ENCODE results near the gene ETFB.
"Not testable (repeated sequence)": the region's sequence is repeated elsewhere in the genome, so short reads cannot be mapped to it uniquely, and the experiment has no call there.

Gene ETFB

DNA sequence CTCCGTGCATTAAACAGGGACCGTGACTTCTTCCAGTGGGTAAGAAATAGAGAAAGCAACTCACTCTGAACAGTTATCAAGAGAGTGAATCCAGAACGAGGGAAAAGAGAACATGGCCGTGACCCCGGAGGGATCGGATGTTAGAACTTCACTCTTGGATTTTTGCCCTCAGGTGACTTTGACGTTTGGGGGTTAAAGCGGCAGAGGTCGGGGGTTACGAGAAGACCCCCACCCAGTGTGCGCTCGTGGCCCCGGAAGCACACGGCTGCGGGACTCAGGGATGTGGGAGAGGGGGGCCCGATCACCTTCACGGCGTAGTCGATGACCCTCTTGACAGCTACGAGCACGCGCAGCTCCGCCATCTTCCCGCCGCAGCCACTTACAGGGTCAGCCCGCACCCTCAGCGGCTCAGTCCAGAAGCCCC lies at the start of gene ETFB:
TSS of gene ETFB (minus strand) at position 424 of the 424 bp plus-strand sequence. CDS start at position 362, 62 bp downstream.
- FAIRE-seq: no peak

DNA sequence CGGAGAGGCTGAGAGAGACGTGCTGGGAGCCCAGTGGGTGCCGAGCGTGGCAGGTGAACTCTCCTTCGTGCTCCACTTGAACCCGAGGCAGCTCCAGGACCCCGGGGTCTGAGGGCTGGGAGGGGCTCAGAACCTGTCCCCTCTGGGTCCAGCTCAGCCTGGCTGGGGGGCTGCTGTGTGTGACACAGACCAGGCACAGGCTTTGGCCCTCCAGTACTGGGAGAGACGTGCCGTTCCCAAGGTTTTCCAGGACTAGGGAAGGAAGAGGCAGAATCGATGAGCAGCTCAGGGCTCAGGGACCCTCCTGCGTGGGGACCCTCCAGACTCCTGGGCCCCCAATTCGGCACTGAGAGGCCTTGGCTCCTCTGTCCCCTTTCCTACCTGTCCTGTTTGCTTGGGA lies 49.0 kb upstream of the ETFB start:
- FAIRE-seq: no peak

DNA sequence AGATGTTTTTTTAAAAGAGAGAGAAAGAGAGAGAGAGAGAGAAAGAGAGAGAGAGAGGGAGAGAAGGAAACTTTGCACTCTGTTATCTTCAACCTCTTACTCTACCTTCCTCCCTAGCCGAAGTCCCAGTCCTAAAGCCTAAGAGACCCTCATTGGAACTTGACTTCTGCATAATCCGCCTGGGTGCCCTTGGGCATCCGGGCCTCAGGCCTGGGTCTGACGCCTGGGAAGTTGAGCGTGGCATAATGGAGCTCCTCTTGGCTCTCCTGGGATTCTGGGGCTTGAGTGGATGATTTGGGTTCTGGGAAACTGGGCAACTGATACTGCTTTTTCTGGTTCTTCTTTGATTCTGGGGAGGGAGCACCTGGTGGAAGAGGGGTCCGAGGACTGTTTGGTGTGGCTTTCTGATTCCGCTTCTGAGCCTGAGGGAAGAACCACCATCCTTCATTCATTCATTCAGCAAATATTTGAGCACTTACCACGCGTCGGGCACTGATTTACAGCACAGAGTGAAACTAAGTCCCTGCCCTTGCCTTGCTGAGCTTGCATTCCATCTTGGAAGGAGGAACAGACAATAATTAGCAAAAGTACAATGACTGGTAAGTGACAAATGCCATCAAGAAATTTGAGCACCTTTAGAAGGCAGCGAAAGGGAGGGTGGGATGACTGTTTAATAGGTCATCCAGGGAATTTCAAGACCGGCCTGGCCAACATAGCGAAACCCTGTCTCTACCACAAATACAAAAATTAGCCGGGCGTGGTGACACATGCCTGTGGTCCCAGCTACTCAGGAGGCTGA lies 45.0 kb upstream of the ETFB start:
- FAIRE-seq: no peak

DNA sequence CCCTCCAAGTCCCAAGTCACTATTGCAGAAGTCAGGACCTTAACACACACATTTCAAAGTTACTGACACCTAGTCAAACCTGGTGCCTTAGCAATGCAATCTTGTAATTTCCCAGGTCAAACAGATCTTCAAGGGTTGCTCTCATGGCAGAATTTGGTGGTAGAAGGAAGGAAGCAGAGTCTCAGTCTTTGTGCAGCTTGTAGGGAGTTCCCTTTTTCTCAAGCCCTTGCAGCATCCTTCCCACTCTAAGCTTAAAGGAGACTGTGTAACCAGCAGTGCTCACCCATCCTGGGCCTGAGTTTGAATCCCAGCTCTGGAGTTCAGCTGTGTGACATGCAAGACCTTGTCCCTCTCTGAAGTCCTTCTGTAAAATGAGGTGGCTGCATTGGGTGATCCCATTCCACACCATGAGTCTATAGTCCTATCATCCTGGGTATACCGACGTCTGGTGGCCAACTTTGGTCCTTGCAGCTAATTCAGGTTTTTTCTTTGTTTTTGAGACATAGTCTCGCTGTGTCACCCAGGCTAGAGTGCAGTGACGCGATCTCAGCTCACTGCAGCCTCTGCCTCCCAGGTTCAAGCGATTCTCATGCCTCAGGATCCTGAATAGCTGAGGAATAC lies 41.4 kb upstream of the ETFB start:
- FAIRE-seq: no peak

DNA sequence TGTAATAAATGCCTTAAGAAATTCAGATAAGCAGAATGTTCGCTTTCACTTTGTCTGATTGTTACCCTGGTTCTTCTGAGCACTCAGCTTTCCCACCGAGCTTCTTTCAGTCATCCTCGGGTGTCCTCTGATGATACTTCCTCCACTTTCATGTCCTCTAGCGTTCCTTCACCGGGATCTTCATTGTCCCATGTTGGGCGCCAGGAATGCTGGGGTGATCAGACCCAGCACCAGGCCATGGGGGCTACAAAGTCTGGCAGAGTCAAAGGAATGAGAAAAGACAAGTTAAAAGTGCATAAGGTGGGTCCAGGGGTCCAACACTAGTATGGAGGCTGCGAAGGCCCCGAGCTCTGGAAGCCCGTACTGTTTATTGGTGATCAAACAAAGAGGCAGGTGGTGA lies 35.9 kb upstream of the ETFB start:
- no peak for FAIRE-seq

DNA sequence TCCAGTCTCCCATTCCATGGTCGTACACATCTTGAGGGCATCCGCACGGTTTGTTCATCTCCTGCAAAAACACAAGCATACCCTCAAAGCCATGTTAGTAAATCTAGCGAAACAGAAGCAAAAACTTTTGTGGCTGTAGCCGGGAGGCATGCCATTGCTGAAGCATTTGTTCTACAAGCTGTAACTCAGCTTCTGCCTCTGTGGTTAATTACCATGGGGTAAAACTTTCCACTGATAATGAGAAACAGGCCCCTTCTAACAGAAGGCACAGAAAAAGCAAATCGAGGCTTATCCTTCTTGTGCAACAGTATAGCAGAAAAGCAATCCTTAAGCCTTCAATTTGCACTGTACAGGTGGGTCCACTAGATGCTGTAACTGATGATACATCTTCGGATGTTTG lies 33.7 kb upstream of the ETFB start:
- not testable (repeated sequence) for FAIRE-seq

DNA sequence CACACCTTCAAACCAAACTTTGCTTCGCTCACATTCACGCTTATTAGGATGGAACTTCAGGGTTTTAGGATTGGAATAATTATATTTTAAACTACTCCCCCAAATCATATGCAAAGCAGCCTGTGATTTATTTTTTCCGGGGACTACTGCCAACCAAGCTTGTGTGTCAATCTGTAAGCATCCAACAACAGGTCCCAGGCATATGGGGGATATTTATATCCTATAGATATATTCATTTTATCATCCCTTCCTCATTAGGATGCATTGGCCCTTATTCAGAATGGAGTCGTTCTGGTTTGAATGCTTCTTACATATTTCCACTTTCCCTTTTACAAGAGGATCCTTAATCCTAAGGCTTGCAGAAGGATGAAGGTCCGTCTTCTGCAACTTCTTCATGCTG lies 33.0 kb upstream of the ETFB start:
- FAIRE-seq: no peak

DNA sequence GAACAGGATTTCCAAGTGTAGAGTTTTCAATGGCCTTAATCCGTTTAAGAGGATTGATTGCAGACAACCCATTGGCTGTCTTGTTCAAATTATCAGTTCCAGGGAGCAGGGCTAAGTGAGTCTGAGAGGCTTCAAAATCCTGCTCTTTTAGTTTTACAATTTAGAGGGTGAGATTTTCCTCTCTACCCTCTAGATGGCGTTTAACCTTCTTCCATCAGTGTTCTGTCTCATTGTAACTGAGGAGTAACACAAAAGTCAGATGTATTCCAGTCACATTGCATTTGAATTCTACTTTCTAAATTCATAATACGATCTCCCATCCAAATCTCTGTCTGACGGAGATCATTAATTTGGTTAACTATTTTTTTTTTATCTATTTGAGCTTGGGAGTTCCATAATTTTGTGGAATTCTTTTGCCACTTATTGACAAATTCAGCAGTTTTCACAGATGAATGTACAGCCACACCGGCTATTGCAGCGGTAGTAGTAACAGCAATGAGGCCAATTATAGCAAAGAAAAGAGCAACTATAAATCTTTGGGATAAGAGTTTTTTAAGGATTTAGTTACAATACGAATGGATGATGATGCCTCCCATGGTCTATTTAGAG lies 32.0 kb upstream of the ETFB start:
- no peak for FAIRE-seq

DNA sequence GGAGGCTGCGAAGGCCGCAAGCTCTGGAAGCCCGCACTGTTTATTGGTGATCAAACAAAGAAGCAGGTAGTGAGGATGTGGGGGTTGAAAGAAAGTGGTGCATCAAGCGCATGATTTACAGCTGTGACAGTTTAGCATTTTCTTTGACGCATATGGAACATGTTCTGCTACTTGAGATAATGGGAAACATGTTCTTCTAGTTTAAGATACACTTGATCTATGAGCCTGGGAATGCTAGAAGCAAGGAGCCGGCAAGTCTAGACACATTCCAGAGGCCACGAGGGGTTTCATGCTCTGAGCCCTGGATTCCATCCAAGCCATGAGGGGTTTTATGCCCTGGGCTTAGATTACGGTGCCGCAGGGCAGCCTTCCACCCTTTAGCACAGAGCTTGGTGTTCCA lies 31.3 kb upstream of the ETFB start:
- FAIRE-seq: not testable (repeated sequence)

DNA sequence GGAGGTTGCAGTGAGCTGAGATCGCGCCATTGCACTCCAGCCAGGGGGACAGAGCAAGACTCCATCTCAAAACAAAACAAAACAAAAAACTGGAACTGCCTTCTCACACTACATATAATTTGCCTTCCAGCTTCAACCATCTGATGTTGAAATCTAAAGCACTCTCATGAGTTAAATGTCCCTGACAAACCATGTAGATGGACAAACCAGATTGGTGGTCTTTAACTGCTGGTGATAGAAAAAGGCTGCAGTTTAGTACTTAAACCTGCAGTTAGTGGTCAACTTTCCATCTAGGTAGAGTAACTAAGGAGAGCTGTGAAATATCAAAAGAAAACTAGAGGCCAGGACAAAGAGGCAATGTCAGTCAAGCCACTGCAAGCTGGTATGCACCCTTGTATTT lies 30.0 kb upstream of the ETFB start:
- no peak for FAIRE-seq

DNA sequence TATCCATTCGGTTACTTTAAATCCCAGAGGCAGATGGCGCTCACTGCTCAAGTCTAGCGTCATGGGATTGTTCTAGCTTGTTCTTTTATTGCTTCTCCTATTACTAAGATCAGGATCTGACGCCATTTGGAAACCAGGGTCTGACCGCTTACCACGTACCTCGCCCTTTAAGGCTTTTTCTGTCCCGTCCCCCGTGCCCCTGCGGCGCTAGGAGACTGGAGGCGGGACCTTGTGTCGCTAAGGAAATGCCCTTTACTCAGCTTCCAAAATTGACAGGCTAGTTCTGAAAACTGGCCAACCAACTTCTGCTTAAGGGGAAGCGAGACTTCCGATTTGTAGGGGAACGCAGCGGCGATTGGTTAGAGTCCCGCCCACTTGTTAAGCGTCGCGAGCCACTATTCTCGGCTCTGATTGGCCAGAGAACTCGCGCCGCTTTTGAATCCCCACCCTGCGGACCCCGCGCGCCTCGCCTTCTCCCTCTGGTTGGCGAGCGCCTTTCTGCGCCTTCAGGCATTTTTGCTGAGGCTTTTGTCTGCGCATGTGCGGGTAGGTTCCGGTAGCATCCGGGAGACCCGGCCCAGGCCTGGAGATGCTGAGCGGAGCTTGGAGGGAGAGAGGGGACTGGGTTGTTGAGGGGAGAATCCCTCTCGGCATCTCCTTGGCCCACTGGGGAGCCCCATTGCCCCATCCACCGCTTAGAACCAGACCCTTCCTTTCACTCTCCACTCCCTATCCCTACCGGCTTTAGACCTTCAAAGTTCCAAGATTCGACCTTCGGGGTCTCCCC lies 28.1 kb upstream of the ETFB start:
- FAIRE-seq: peak; percentile 30

DNA sequence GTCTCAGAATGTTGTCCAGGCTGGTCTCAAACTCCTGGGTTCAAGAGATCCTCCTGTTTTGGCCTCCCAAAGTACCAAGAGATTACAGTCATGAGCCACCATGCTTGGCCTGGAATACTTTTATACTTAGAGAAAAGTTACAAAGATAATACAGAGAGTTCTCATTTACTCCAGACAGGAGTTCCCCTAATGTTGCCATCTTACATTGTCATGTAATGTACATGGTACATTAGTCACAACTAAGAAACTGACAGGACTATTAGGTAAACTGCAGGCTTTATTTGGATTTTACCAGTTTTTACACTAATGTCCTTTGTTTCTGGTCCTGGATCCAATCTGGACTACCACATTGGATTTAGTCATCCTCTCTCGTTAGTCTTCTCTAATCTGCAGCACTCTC lies 26.5 kb upstream of the ETFB start:
- FAIRE-seq: no peak

DNA sequence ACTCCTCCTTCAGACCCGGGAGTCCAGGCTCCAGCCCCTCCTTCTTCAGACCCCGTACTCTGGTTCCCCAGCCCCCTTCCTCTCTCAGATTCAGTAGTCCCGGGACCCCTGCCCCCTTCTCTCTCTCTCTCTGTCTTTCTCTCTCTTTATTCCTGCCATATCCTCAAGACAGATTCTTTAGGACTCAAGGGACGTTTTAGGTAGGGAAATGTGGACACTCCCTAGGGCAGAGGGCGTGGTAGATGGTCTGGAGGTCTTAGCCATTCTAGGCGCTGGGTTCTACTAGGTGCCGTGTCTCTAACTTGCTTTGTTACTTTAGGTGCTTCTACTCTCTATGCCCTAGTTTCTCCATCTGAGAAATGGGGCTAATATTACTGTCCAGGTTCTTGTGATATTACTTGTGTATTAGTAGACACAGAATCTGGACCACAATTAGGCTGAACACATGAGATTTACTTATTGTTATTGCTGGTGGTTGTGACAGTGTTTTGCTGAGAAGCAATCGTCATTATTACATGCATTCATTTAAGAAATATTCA lies 25.0 kb upstream of the ETFB start:
- no peak for FAIRE-seq

DNA sequence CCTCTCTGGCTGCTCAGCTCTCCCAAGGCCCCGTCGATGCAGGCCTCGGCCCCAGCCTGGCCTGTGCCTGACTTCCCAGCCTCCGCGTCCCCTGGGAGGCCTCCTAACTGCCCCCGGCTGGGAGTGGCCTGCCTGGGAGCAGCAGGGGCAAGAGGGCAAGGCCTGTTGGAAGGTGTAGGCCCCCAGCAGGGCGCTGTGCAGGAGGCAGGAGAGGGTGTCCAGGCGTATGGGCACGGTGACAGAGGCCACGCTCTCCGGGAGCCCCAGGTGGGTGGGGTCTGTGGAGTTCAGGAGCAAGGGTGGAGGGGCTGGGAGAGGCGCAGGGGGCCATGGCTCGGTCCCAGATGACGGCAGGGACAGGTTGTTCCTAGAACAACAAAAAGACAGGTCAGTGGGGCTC lies 23.0 kb upstream of the ETFB start:
- FAIRE-seq: no peak

DNA sequence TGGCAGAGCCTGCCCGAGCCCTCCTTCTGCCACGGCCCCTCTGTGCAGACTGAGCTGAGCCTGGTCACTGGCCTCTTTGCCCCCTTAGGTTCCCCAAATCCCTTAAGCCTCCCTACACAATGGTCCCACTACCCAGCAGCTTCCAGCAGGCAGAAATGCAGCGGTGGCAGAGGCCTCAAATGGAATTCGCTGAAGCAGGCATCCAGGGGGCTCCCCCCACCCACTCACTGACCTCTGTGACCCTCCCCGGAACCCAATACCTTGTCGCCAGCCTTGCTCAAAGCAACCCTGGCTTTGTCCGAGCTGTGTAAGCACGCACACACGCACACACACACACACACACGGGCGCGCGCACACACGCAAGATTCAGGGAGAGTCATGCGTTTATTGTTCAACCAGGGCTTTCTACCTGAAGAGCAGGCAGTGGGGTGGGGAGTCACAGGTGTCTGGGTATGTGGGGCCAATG lies 21.8 kb upstream of the ETFB start, which contains the start of gene LIM2:
TSS of gene LIM2 (minus strand) at position 51 of the 466 bp plus-strand sequence. CDS start 531 bp downstream, outside the sequence.
- FAIRE-seq: no peak

DNA sequence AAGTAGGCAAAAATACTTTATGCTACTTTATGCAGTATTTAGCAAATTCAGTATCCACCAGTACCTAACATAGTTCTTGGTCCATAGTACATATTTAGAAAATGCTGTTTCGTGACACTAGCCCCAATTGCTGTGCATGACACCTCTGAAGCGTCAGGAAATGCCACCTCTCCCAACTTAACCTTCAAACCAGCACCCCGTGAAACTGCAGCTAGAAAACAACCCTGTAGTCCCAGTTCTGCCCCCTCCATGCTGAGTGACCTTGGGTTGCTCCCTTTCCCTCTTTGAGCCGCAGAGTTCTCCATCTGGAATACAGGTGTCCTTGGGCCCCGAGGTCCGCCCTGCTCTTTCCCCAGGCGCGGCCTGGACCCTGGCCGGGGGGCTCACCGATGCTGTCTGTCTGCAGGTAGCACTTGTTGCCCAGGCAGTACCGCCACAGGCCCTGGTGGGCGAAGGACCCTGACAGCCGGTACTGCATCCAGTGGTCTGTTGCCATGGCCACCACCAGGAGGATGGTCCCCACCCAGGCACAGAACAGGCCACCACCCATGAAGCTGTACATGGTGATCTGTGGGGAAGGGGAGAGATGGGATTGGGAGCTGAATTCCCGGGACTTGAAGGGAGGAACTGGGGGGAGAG lies 20.8 kb upstream of the ETFB start:
- FAIRE-seq: no peak

DNA sequence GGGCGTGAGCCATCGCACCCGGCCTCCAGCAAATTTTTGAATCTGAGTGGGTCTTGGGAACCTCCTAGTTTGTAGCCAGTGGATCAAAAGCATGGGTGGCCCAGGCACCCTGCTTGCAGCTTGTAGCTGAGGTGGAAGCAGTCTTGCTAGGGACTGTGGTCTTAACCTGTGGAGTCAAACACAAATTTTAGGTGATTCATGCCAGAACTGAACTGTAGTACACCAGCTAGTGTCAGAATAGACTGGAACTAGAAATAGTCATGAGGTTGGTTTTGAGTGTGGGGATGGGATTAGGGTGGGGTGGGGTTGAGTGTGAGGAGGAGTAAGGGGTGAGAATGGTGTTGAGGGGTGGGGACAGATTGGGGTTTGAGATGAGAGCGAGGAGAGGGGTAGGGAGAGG lies 15.8 kb upstream of the ETFB start:
- no peak for FAIRE-seq

DNA sequence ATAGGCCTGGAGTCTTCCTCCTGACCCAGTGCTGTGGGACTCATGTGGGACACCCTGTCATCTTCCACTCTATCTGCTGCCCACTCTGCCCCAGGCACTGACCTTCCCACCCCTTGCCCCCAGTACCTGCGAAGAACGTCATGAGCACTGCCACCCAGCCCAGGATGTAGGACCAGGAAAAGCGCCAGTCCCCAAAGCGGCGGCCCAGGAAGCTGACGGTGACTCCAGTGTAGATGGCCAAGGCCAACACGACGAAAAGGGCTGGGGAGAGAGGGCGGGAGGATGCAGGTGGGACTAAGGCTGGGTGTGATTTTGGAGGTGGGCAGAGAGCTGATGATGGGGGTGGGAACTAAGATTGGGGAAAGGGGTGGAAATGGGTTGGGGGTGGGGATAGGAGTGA lies 14.2 kb upstream of the ETFB start:
- no peak for FAIRE-seq

DNA sequence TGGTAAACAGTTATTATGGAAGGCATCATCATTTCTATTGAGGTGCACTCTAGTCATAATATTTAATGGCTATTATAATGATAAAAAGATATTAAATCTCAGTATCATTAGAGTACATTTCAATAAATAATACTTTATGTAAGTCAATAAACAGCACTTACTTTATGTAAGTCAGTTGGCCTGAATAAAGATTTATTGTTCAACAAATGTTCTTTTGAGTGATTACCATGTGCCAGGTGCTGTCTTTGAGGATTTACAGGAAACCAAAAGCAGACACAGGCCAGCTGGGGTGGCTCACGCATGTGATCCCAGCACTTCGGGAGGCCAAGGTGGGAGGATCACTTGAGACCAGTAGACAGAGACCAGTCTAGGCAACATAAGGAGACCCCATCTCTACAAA lies 11.2 kb upstream of the ETFB start:
- FAIRE-seq: no peak

DNA sequence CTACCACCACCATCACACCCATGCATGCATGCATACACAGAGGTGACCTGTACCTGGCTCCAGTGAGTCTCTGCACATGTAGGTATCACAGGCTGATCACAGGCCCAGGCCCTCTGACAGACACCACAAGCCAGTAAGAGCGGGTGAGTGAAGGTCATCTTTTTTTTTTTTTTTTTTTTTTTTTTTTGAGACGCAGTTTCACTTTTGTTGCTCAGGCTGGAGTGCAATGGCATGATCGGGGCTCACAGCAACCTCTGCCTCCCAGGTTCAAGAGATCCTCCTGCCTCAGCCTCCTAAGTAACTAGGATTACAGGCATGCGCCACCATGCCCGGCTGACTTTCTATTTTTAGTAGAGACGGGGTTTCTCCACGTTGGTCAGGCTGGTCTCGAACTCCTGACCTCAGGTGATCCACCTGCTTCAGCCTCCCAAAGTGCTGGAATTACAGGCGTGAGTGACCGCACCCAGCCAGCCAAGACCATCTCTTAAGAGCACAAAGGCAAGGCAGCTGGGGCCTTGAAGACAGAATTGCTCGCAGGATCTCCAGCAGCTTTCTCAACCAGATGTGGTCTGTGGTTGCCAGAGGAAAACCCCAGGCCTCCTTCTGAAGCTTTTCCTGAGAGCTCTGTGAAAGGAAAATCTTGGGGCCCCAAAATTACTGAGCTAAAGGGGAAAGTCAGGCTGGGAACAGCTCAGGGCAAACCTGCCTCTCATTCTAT lies 9.5 kb upstream of the ETFB start:
- no peak for FAIRE-seq

DNA sequence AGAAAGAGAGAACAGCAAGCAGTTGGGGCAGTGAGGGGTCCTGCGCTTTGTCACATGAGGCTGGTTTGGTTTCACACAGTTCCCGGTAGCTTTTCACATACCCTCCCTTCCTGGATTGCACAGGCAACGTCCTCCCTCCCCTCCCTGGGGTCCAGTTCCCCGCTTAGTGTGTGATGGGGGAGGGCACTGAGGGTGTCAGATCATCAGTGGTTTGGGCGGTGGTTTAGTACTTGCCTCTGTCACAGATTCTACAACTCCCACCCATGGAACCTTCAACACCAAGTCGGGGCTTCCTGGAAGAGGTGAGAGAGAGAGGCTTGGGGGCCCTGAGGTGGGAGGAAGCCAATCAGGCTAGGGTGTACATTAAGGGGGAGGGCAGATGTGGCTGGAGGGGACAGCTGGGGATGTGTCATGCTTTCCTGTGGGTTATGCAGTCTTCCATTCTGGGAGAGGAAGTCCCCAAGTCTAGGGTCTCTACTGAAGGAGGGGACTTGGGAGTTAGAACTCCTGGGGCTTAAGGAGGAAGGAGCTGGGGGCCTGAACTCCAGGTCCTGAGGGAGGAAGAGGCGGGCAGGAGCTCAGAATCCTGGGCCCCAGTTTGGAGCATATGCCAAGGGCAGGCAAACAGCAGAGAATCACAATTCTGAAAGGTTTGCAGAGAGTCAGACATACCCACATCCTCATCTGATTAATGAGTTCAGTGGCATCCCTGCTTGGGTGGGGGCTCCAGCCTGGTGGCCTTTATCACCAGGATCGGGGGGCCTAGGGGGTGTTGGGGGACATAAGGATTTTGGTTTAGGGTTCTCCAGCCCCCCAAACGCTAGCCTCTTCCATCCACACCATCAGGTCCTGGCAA lies 6.7 kb upstream of the ETFB start, which contains the start of gene NKG7:
TSS of gene NKG7 (minus strand) at position 6 of the 856 bp plus-strand sequence. CDS start 119 bp downstream, outside the sequence.
- no peak for FAIRE-seq
